CD4-positive, alpha-beta T cell treated with Interleukin-10 for 1 hour (primary cell): Measurements from ENCODE around the gene TCEA2.
A peak's percentile ranks its signal among the peaks of the same experiment; 100 is the strongest.

ENCODE experiments used
- DNase-seq: peaks from one replicate; pipeline ENCODE4 v3.0.0-alpha.2; 2020

Gene TCEA2

DNA sequence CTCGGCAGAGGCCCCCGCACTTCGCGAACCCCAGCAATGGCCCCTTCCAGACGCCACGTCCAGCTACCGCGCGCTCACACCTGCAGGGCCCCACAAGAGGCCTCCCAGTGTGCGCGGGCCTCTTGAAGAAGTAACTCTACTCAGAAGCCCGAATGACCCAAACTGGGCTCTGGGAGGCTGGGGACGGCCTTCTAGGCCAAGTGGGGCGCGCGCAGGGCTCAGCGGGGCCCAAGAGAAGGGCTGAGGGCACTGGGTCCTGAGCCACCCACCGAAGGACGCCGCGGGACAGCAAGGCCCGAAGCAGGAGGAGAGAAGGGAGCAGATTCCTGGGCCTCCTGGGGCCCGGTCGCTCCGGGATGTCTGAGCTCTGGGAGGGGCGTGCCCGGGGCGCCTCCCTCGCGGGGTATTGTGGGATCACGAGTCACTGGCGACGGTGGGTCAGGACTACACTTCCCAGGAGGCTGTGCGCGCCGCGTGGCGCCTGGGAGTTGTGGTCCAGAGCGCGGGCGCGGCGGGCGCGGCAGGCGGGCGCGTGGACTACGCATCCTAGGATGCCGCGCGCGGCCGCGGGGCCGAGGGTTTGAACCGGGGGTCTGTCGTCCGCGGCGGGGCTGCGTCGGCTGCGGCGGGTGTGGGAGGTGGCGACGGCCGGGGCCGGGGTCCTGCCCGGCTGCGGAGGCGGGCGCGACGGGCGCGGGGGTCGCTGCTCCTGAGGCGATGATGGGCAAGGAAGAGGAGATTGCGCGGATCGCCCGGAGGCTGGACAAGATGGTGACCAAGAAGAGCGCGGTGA, at the start of gene TCEA2:
TSS of gene TCEA2 (plus strand) at position 603 of the 793 bp plus-strand sequence. CDS start at position 718, 115 bp downstream.
- peak; percentile 94 for DNase-seq

DNA sequence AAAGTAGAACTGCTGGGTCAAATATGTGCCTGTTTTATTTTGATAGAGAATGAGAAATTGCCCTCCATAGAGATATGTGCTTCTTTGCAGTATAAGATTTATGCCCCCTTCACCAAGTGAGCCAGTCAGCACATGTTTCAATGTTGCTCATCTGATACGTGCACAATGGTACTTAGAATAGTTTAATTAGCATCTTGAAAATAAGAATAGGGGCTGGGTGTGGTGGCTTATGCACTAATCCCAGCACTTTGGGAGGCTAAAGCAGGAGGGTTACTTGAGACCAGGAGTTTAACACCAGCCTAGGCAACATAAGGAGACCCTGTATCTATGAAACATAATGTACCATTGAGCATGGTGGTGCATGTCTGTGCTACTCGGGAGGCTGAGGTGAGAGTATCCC, 47.4 kb upstream of the TCEA2 start:
- DNase-seq, result no peak

DNA sequence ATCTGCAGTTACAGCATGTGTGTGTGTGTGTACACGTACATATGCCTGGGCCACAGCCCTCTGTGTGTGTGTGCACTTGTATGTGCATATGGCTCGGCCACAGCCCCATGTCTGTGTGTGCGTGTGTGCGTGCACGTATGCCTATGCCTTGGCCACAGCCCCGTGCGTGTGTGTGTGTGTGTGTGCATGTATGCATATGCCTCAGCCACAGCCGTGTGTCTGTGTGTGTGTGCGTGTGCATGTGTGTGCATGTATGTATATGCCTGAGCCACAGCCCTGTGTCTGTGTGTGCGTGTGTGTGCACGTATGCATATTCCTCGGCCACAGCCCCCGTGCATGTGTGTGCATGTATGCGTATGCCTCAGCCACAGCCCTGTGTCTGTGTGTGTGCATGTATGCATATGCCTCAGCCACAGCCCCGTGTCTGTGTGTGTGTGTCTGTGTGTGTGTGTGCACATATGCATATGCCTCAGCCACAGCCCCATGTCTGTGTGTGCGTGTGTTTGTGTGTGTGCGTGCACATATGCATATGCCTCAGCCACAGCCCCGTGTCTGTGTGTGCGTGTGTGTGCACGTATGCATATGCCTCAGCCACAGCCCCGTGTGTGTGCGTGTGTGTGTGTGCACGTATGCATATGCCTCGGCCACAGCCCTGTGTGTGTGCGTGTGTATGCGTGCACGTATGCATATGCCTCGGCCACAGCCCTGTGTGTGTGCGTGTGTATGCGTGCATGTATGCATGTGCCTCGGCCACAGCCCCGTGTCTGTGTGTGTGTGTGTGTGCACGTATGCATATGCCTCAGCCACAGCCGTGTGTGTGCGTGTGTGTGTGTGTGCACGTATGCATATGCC, 41.6 kb upstream of the TCEA2 start:
- DNase-seq, result no peak

DNA sequence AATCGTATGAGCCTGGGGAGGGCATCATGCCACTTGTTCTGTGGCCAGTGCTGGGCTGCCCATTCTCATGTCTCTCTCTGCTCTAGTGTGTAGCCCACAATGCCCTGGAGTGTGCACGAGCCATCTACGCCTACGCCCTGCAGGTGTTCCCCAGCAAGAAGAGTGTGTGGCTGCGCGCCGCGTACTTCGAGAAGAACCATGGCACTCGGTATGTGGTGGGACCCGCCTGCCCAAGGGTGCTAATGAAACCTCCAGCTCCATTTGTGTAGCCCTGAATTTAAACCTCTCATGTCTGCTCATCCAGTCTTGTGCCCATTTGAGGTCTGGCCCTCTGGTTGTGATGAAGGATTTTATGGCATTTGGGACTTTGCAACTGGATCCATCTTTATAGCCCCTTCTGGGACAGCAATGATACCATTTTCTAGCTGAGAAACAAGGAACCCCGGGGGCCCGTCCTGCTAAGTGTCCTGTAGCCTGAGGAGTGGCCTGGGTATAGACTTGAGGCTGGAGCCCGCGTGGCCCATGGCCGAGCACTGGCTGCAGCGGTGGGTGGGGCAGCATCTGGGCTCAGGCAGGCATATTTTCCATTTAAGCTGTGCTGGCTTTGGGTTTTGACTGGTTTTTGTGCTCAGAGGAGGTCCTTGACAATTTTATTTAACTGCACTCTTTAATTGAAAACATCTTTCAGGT, 40.2 kb upstream of the TCEA2 start:
- DNase-seq, result no peak

DNA sequence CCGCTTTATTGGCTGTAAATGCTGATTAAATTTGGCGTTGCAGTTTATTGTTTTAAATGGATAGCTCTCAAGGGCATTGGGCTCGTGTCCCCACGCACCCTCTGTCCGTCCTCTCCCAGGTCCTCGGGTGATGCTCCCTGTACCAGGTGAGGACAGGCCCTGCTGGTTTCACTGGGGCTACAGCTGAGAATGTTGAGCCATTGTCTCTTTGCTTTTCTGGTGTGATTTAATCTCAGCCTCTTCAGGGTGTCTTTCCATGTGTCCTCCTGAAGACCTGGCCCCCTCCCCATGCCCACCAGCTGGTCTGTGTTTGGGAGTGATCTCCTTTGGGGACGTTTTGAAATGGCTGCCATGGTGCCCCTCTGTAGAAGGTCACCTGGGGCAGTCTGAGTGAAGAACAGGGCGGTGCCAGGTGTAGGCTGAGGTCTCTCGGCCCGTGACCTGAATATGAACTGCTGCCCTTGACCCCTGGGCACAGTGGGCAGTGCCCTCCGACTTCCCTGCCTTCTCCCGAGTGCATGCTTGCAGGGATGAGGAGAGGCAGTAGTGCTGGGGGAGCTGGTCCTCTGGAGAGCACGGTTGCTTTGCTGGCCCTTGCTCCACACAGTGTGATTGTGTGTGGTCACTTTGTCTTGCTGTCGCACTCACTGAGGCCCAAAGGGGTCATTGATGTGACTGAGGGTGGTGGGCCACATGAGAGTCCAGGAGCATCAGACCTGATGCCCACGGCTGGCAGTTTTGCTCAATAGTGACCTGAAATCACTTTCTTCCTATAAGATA, 39.4 kb upstream of the TCEA2 start:
- no peak for DNase-seq

DNA sequence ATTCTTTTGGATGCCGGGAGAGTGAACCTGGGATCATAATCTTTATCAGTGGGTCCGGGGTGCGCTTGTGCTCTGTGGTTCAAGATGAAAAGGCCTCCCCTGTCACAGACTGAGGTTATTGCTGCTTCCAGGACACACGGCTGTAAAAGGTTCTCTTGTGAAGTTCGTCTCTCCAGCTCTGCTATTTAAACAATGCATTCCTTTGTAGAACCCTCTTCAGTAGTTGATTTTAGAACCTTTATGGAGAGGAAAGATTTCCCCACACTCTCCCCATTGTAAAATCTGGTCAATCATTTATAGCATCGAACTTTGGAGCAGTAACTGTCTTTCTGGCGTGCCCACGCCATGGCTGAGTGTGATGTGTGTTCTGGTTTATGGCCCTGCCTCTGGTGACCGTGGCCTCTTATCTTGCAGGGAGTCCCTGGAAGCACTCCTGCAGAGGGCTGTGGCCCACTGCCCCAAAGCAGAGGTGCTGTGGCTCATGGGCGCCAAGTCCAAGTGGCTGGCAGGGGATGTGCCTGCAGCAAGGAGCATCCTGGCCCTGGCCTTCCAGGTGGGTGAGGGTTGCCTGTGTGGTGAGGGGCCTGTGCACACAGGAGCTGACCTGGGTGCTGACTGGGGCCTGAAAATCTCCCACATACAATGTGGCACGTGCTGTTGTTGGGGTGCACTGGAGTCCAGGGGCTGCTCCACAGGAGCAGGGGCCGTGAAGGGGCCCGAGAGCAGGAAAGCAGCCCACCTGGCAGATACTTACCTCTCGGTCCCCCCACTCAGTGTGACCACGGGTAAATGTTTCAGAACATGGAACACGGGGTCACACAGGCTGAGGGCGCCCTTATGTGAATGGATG, 38.6 kb upstream of the TCEA2 start:
- no peak for DNase-seq

DNA sequence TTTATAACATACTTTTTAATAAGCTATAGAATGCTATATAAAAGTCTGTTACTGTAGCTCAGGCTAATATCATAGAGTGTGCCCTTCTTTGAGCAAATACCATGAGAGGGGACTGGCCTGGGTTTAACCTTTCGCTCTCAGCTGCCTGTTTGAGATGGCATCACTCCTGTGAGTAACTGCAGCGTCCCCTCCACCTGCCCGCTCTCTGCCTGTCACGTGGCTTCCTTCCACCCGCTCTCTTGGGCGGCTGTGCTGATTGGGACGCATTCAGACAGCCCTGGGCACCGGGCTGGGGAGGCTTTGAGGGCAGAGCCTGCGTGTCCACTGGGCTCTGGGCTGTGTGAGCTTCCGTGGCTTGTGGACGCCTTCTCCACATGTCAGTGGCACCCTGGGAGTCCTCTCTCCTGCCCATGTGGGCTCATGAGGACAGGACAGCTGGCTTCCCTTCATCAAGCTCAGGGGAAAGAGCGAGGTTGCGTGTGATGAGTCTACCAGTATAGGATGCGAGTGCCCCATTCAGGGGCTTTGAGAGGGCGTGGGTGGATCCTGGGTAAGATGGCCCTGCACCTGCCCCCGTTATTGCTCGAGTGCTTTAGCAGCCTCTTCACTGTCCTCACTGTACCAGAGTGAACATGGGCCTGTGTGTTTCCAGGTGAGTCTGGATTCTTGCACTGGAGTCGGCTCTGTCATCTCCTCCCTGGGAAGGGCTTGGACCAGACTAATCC, 37.7 kb upstream of the TCEA2 start:
- no peak for DNase-seq

DNA sequence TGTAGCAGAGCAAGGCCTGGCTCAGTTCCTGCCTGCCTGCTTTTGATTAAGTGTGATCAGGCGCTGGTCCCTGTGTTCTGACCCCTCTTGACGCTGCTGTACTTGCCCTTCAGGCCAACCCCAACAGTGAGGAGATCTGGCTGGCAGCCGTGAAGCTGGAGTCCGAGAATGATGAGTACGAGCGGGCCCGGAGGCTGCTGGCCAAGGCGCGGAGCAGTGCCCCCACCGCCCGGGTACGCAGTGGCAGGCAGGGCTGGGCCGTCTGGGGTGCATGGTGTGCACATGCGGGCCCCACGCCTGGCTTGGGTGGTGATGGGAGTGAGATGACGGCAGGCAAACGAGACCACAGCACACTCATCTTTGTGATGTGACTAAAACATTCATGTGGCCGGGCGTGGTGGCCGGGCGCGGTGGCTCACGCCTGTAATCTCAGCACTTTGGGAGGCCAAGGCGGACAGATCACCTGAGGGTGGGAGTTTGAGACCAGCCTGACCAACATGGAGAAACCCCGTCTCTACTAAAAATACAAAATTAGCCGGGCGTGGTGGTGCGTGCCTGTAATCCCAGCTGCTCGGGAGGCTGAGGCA, 37.1 kb upstream of the TCEA2 start:
- DNase-seq, result no peak

DNA sequence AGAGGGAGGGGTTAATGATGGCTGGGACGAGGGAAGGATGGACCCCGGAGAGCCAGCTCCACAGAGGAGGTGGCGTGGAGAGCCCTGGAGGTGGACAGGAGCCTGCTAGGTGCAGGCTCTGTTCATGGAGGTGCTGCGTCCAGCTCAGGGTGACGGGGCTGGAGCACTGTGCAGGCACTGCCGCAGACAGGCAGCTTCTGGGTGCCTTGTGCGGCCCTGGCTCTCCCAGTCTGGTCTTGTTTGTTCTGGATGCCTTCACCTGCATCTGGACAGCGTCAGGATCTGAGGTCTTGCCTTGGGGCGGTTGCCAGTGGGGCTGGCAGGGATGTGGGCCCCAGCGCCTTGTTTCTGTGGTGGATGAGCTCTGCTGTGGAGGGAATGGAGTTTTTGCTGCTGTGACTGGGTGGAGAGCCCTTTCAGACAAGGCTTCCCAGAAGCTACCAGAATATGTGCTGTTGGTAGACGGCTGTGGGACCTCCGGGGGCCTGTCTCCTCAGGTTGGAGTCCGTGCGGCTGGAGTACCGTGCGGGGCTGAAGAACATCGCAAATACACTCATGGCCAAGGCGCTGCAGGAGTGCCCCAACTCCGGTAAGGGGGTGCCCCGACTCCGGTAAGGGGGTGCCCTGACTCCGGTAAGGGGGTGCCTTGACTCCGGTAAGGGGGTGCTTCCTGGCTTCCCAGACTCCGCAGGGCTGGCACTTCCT, 34.9 kb upstream of the TCEA2 start:
- no peak for DNase-seq

DNA sequence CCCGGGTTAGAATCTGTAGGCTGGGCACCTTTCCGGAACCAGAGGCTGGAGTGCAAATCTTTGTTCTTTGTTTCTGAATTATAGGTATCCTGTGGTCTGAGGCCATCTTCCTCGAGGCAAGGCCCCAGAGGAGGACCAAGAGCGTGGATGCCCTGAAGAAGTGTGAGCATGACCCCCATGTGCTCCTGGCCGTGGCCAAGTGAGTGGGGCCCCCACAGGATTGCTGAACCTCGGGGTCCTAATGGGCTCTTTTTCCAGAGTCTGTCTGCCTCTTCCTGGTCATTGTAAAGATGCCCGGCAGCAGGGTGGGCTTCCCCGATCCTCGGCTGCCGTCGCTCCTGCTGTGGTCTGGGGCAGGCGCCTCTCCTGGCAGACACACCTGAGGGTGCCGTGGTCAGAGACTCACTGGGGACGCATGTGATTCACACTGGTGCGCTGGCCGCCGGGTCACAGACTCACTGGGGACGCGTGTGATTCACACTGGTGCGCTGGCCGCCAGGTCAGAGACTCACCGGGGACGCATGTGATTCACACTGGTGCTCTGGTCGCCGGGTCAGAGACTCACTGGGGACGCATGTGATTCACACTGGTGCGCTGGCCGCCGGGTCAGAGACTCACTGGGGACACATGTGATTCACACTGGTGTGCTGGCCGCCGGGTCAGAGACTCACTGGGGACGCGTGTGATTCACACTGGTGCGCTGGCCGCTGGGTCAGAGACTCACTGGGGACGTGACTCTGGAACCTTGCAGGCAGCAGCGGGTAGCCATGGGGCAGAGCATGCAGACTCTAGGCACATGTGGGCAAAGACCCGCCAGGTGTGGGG, 33.5 kb upstream of the TCEA2 start:
- DNase-seq, result no peak

DNA sequence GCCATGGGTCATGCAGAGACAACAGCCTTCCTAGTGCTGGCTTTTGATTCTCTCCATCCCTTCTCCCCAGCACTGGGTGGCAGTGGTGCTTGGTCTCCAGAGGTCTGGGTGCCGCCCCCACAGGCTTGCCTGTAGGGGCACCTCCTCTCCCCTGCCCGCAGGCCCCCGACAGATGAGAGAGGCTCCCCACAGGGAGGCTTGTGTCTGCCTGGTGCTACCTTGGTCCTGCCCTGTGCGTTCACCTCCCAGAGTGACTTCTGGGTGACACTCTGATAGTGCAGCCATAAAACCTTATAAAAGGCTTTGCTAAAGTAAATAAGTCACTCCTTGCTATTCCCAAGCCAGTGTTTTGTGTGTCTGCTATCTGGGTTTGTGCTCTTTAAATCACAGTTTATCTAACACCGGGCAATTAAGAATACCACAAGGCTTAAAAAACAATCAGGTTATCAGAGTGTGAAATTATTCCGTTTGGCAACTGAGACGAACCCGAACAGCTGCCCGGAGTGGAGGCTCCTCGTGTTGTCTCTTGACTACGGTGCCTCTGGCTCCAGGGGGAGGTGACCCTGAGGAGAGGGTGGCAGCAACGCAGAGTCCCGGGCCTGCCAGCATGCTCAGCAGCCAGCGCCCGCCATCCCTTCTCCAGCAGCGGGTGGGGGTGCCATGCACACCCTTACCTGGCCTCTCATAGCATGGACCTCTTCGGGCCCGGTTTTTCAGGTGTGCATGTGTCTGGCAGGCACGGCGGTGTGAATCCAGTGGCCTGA, 32.4 kb upstream of the TCEA2 start:
- DNase-seq, result no peak

DNA sequence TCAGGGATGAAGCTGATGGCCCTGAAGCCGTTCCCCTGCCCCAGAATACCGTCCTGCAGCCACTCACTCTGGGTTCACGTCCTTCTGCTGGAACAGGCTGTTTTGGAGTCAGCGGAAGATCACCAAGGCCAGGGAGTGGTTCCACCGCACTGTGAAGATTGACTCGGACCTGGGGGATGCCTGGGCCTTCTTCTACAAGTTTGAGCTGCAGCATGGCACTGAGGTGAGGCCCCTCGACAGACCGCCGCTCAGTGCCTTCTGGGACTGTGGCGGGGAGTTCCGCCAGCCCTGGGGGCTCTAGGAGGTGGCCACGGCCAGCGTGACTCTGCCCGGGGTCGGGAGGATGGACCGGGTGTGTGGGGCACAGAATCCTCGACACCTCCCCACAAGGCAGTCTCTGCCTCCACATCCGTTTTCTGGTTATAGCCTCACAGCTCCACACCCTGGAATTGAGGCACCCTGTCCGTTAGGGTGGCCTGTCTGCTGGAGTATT, 31.1 kb upstream of the TCEA2 start:
- no peak for DNase-seq

DNA sequence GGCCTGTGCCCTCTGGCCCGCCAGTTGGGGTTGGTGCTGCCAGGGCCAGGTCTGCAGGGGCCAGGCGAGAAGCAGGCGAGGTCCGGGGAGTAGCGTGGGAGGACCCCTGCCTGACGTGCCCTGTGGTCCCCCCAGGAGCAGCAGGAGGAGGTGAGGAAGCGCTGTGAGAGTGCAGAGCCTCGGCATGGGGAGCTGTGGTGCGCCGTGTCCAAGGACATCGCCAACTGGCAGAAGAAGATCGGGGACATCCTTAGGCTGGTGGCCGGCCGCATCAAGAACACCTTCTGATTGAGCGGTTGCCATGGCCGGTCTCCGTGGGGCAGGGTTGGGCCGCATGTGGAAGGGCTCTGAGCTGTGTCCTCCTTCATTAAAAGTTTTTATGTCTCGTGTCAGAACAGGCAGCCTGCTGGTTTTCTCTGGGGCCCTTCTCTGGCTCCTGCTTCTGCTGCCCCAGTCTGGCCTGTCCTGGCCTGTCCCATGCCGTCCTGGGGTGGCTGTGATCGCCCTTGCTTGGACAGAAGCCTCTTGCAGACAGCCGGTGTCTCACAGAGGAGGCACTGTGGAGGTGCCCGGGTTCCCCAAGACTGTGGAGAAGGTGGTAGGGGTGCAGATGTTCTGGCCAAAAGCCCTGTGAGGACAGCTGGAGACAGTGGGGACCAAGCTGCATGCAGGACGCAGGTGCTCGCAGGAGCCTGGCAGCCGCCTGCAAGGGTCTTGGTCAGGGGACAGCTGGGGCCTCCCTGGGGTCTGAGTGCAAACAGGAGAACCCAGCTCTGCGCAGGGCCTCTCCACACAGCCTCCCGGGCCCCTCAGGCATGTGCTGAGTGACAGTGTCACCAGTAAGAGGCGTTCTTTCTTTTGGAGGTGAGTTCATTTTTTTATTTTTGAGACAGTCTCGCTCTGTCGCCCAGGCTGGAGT, 30.0 kb upstream of the TCEA2 start:
- no peak for DNase-seq

DNA sequence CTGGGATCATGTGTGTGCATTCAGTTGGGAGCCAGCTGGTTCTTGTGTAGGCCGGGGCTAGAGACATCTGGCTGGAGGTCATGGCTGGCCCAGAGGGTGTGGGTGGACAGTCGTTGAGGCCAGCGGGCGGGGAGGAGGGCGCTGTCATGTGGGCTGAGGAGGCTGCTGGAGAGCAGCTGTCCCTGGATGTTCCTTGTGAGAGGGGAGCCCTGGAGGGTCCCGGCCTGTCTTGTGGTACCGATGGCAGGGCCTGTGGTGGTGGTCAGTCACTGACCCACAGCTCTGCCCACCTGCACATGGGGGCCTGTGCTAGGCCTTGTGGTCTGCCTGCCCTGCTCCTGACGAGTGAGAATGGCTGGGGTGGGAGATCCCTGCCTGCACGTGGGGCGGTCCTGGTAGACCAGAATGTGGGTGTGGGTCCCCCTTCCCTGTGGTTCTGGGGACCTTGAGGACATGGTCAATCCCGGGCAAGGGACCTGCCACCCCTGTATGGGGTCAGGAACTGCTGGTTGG, 29.0 kb upstream of the TCEA2 start:
- no peak for DNase-seq

DNA sequence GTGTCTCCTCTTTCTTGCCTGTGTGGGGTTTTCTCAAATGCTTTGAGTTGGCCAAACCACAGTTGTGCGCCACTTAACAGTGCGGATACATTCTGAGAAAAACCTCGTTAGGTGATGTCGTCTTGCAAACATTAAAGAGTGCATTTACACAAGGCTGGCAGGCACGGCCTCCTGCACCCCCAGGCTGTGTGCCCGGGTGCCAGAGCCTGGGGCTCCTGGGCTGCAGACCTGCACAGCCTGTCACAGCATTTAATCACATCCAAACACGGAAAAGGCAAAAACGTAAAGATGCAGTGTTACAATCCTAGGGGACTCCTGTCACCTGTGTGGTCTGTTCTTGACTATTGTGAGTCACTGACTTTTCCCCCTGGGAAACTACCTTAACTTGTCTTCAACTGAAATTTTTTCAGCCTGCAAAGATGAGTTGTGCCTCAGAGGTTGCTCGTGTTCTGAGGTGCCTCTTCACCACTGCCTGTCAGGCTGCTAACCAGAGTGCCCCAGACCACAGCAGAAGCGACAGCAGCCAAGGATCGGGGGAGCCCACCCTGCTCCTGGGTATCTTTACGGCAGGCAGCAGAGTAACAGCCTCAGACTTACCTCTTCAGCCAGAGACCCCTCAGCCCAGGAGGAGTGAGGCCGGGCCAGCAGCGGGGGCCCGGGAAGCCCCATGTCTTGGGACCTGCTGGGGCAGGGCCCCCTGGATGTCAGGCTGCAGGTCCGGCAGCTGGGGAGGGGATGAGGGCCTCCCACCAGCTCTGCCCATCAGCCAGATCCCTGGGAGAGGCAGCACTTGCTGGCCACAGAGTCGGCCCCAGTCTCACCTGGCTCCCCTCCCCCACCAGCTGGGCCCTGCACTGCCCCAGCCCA, 27.7 kb upstream of the TCEA2 start:
- peak; percentile 42 for DNase-seq

DNA sequence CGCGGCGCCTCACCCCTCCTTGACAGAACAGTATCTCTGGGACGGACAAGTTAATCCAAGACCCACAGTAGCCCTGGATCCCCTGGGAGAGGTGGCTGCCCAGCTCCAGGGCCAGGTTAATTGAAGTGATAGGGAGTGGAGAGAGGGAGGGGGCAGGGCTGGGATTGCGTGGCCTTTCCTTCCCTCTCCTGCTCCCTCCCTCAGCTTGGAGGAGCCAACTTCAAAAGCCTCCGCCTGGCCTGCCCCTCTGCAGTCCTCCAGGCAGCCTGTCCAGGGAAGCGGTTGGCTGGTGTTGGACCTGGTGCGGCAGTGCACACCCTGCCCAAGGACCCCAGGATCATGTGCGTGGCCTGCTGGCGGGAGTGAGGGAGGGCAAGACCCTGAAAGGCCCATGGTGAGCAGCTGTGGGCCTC, 27.1 kb upstream of the TCEA2 start, which contains the start of gene C20orf204:
TSS of gene C20orf204 (plus strand) at position 250 of the 413 bp plus-strand sequence. CDS start at position 392, 142 bp downstream.
- no peak for DNase-seq
